ENCODE data around the gene ADM.

The ADM gene

GRCh38 chr11:10323793-10324170 lies 18.9 kb downstream of the ADM start:
- in situ Hi-C loops (cut with HindIII; ENCODE audit: low sequenced_read_pairs), result no loop called here
- DNase-seq (ENCODE audit: low read depth, low spot score), result peak; percentile 63

GRCh38 chr11:10324474-10324873 lies 19.6 kb downstream of the ADM start:
- in situ Hi-C loops (cut with HindIII; ENCODE audit: low sequenced_read_pairs), result no loop called here
- no peak for DNase-seq (ENCODE audit: low read depth, low spot score)
- no peak for TF ChIP-seq CTCF (IDR thresholded peaks at IDR 0.05; ENCODE audit: low read depth, low read length)

More at GRCh38 chr11:10323793-10324170, 18.9 kb downstream of the ADM start:
- no peak overlapping the region for H3K4me3 ChIP-seq (ENCODE audit: low read depth, low read length)
- TF ChIP-seq CTCF (IDR thresholded peaks at IDR 0.05; ENCODE audit: low read depth, low read length), result no peak

GRCh38 chr11:10325277-10326011 lies 20.6 kb downstream of the ADM start:
- H3K4me3 ChIP-seq (ENCODE audit: low read depth, low read length), result no peak overlapping the region
- DNase-seq (ENCODE audit: low read depth, low spot score), result peak; percentile 96
- no peak for TF ChIP-seq CTCF (IDR thresholded peaks at IDR 0.05; ENCODE audit: low read depth, low read length)
- in situ Hi-C loops (cut with HindIII; ENCODE audit: low sequenced_read_pairs), result no loop called here

More at GRCh38 chr11:10324474-10324873, 19.6 kb downstream of the ADM start:
- H3K4me3 ChIP-seq (ENCODE audit: low read depth, low read length), result no peak overlapping the region

GRCh38 chr11:10326012-10326964 lies 21.4 kb downstream of the ADM start:
- in situ Hi-C loops (cut with HindIII; ENCODE audit: low sequenced_read_pairs), result no loop called here
- H3K4me3 ChIP-seq (ENCODE audit: low read depth, low read length), result no peak overlapping the region
- TF ChIP-seq CTCF (IDR thresholded peaks at IDR 0.05; ENCODE audit: low read depth, low read length), result no peak
- DNase-seq (ENCODE audit: low read depth, low spot score), result peak; percentile 76

GRCh38 chr11:10327254-10327653 lies 22.4 kb downstream of the ADM start:
- no peak for TF ChIP-seq CTCF (IDR thresholded peaks at IDR 0.05; ENCODE audit: low read depth, low read length)
- DNase-seq (ENCODE audit: low read depth, low spot score), result peak; percentile 31
- in situ Hi-C loops (cut with HindIII; ENCODE audit: low sequenced_read_pairs), result no loop called here
- no peak overlapping the region for H3K4me3 ChIP-seq (ENCODE audit: low read depth, low read length)

GRCh38 chr11:10328314-10329098 lies 23.6 kb downstream of the ADM start:
- in situ Hi-C loops (cut with HindIII; ENCODE audit: low sequenced_read_pairs), result no loop called here
- peak; percentile 87 for DNase-seq (ENCODE audit: low read depth, low spot score)
- no peak for TF ChIP-seq CTCF (IDR thresholded peaks at IDR 0.05; ENCODE audit: low read depth, low read length)
- no peak overlapping the region for H3K4me3 ChIP-seq (ENCODE audit: low read depth, low read length)

Measured in astrocyte of the spinal cord (primary cell).